Neural progenitor cell (in vitro differentiated cells): ENCODE results near the gene SLC35F2.

Experiments used
- EZH2 ChIP-seq: fragments of 200-600 bp; sonication (generic); IDR thresholded peaks from 2 replicates; pipeline ENCODE4 v1.6.1; 2017; ENCODE audit warnings: antibody characterized with exemption, mild to moderate bottlenecking, moderate library complexity
- TF ChIP-seq, protein P1 (sequence below): fragments of 200-600 bp; sonication (generic); IDR thresholded peaks from 2 replicates; pipeline ENCODE4 v1.5.1; 2017; ENCODE audit warnings: antibody characterized with exemption, mild to moderate bottlenecking

GRCh38 chr11:107808521-107808920 lies 50.1 kb downstream of the SLC35F2 start:
- TF ChIP-seq, protein P1, sequence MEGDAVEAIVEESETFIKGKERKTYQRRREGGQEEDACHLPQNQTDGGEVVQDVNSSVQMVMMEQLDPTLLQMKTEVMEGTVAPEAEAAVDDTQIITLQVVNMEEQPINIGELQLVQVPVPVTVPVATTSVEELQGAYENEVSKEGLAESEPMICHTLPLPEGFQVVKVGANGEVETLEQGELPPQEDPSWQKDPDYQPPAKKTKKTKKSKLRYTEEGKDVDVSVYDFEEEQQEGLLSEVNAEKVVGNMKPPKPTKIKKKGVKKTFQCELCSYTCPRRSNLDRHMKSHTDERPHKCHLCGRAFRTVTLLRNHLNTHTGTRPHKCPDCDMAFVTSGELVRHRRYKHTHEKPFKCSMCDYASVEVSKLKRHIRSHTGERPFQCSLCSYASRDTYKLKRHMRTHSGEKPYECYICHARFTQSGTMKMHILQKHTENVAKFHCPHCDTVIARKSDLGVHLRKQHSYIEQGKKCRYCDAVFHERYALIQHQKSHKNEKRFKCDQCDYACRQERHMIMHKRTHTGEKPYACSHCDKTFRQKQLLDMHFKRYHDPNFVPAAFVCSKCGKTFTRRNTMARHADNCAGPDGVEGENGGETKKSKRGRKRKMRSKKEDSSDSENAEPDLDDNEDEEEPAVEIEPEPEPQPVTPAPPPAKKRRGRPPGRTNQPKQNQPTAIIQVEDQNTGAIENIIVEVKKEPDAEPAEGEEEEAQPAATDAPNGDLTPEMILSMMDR: no peak
- no peak for TF ChIP-seq EZH2
